Cardiac fibroblast (primary cell): Measurements from ENCODE around the gene TIMP4.

Experiments
- DNase-seq, 2 donors: peaks; one replicate each; pipeline versions ENCODE4 v3.0.0 to v3.0.0-alpha.2; 2010; ENCODE audit warnings: low read depth in 2 of 2
- H3K4me3 ChIP-seq, 2 donors: replicated peaks in 1 of 2; 1 replicate in 1 of 2; 2 replicates in 1 of 2; pipeline ENCODE4 v1.5.1; 2011; ENCODE audit warnings: low read depth in 2 of 2, low read length in 2 of 2, mild to moderate bottlenecking in 2 of 2, moderate library complexity in 1 of 2
- CTCF ChIP-seq: IDR thresholded peaks from one replicate; pipeline ENCODE4 v1.5.1; 2011; ENCODE audit warnings: low read depth, mild to moderate bottlenecking, low read length, inconsistent platforms

Gene TIMP4

GRCh38 chr3:12117473-12117872, 41.2 kb downstream of the TIMP4 start:
- no peak for TF ChIP-seq CTCF
- DNase-seq: no peak
- no peak overlapping the region for H3K4me3 ChIP-seq

GRCh38 chr3:12116870-12117269, 41.8 kb downstream of the TIMP4 start:
- TF ChIP-seq CTCF: no peak
- DNase-seq: no peak
- H3K4me3 ChIP-seq: no peak overlapping the region

- DNase-seq: no peak
- H3K4me3 ChIP-seq: no peak overlapping the region
- TF ChIP-seq CTCF: no peak
Measured at GRCh38 chr3:12115849-12116248, 42.9 kb downstream of the TIMP4 start.

- no peak for DNase-seq
- no peak for TF ChIP-seq CTCF
- no peak overlapping the region for H3K4me3 ChIP-seq
Measured at GRCh38 chr3:12115104-12115503, 43.6 kb downstream of the TIMP4 start.

GRCh38 chr3:12114251-12114650, 44.5 kb downstream of the TIMP4 start:
- H3K4me3 ChIP-seq: no peak overlapping the region
- TF ChIP-seq CTCF: no peak
- DNase-seq: no peak

- TF ChIP-seq CTCF: no peak
- no peak for DNase-seq
Measured at GRCh38 chr3:12107071-12107713, 51.5 kb downstream of the TIMP4 start.

More at GRCh38 chr3:12107071-12107713, 51.5 kb downstream of the TIMP4 start:
- no peak overlapping the region for H3K4me3 ChIP-seq
